ENCODE results near the gene ANKRD27. TPM values are rescaled to one million over a fixed set of nuclear protein-coding genes. Genes with fewer than 3 reads are reported as not detected.
"Not testable (repeated sequence)": the region's sequence is repeated elsewhere in the genome, so short reads cannot be mapped to it uniquely, and the experiment has no call there.

ANKRD27 gene
- total RNA-seq, 4 donors from 2014 or later = 14.7 to 44.3 (median 34.6) TPM

GRCh38 chr19:32573492-32573794 is 101.5 kb downstream of the ANKRD27 start:
- H3K4me1 ChIP-seq = no peaks in the 10 kb centered on the region
- no peaks in the 10 kb centered on the region for H3K36me3 ChIP-seq
- no peak for DNase-seq
- no peak overlapping the region for H3K4me3 ChIP-seq
- intact Hi-C loops (cut with DNase I; ENCODE audit: low total_unique reads) (loop anchor here (5.0 kb wide), 1 partner anchor 286 kb away; no protein-coding TSS in a partner anchor), in situ Hi-C loops (cut with MboI; ENCODE audit: low pct_ligation_motif_present in 1 of 4, low pct_unique_long_range_greater_than_20kb in 1 of 4, low sequenced_read_pairs in 3 of 4) (loop anchor here (25.0 kb wide), 2 partner anchors 236 to 261 kb away; partner anchors contain the start of gene ZNF507 (in 1 of the 4))
- no peak for TF ChIP-seq POLR2AphosphoS5 (IDR thresholded peaks at IDR 0.05)
- no peak for TF ChIP-seq POLR2A (IDR thresholded peaks at IDR 0.05)
- no peak for TF ChIP-seq EP300 (IDR thresholded peaks at IDR 0.05; ENCODE audit: low read depth)
- no peak for TF ChIP-seq CTCF (IDR thresholded peaks at IDR 0.05)
- no peaks in the 10 kb centered on the region for H3K27me3 ChIP-seq
- H3K9me3 ChIP-seq = no peaks in the 10 kb centered on the region
- WGBS, 2 donors (ENCODE audit: low coverage in 1 of 2) = 71 to 89% methylated on average over 1 to 3 of the region's 3 CpGs
- H3K27ac ChIP-seq = no peak overlapping the region

GRCh38 chr19:32572700-32573491 is 102.1 kb downstream of the ANKRD27 start:
- intact Hi-C loops (cut with DNase I; ENCODE audit: low total_unique reads) = loop anchor here (5.0 kb wide), 1 partner anchor 286 kb away; no protein-coding TSS in a partner anchor

GRCh38 chr19:32571471-32572075 is 103.4 kb downstream of the ANKRD27 start:
- not testable (repeated sequence) for DNase-seq, H3K36me3 ChIP-seq, H3K4me3 ChIP-seq, H3K27me3 ChIP-seq, H3K27ac ChIP-seq, H3K4me1 ChIP-seq, H3K9me3 ChIP-seq
- 60 to 95% methylated on average over 1 to 22 of the region's 36 CpGs for WGBS, 2 donors (ENCODE audit: low coverage in 1 of 2)
- in situ Hi-C loops (cut with MboI; ENCODE audit: low pct_ligation_motif_present in 1 of 4, low pct_unique_long_range_greater_than_20kb in 1 of 4, low sequenced_read_pairs in 3 of 4) (loop anchor here (25.0 kb wide), 2 partner anchors 234 to 259 kb away; partner anchors contain the start of gene ZNF507 (in 1 of the 4)), intact Hi-C loops (cut with DNase I; ENCODE audit: low total_unique reads) (loop anchor here (5.0 kb wide), 1 partner anchor 284 kb away; no protein-coding TSS in a partner anchor)

More at GRCh38 chr19:32572700-32573491, 102.1 kb downstream of the ANKRD27 start:
- WGBS, 2 donors (ENCODE audit: low coverage in 1 of 2) = 52 to 66% methylated on average over 3 to 21 of the region's 21 CpGs
- H3K4me3 ChIP-seq, H3K27me3 ChIP-seq, H3K9me3 ChIP-seq, H3K4me1 ChIP-seq, H3K36me3 ChIP-seq, H3K27ac ChIP-seq, DNase-seq: not testable (repeated sequence)
- in situ Hi-C loops (cut with MboI; ENCODE audit: low pct_ligation_motif_present in 1 of 4, low pct_unique_long_range_greater_than_20kb in 1 of 4, low sequenced_read_pairs in 3 of 4) = loop anchor here (25.0 kb wide), 2 partner anchors 236 to 261 kb away; partner anchors contain the start of gene ZNF507 (in 1 of the 4)

- no peaks in the 10 kb centered on the region for H3K27me3 ChIP-seq
- H3K27ac ChIP-seq = no peak overlapping the region
- TF ChIP-seq POLR2AphosphoS5 (IDR thresholded peaks at IDR 0.05) = no peak
- TF ChIP-seq EP300 (IDR thresholded peaks at IDR 0.05; ENCODE audit: low read depth) = no peak
- peak; percentile 53 to 69 (median 57) for TF ChIP-seq CTCF (IDR thresholded peaks at IDR 0.05)
- TF ChIP-seq POLR2A (IDR thresholded peaks at IDR 0.05) = no peak
- in situ Hi-C loops (cut with MboI; ENCODE audit: low pct_ligation_motif_present in 1 of 4, low pct_unique_long_range_greater_than_20kb in 1 of 4, low sequenced_read_pairs in 3 of 4) = loop anchor here (25.0 kb wide), 2 partner anchors 233 to 258 kb away; partner anchors contain the start of gene ZNF507 (in 1 of the 4)
- no peak overlapping the region for H3K4me3 ChIP-seq
- intact Hi-C loops (cut with DNase I; ENCODE audit: low total_unique reads) = loop anchor here (5.0 kb wide), 1 partner anchor 283 kb away; no protein-coding TSS in a partner anchor
- no peaks in the 10 kb centered on the region for H3K9me3 ChIP-seq
- WGBS, 2 donors (ENCODE audit: low coverage in 1 of 2) = 23 to 34% methylated on average over 11 to 15 of the region's 15 CpGs
- no peaks in the 10 kb centered on the region for H3K36me3 ChIP-seq
- no peaks in the 10 kb centered on the region for H3K4me1 ChIP-seq
- peak; percentile 56 for DNase-seq
Observed at GRCh38 chr19:32570081-32570785, 104.7 kb downstream of the ANKRD27 start.
